ENCODE results near the gene SZT2.

DNA sequence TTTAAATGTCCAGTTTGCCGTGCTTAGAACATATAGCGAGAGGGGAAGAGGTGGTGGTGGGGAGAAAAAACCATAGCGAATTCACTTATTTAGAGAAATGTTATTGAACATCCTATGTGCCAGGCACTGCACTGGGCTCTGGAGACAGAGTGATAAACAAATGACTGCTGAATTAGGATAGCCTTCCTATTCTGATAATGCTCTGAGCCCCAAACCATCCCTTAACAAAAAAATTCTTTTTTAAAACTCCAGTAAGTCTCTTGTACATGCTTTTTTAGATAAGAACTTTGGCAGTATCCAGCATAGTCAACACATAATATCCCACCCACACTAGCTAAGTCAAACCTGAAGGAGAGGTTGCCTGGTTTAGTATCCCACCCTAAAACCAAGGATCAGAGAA lies 8.5 kb downstream of the SZT2 start:
- TF ChIP-seq POLR2A (IDR thresholded peaks at IDR 0.05) (no peak), CTCF (IDR thresholded peaks at IDR 0.05) (no peak), EP300 (IDR thresholded peaks at IDR 0.05) (no peak)

Data from tibial nerve (tissue), 4 donors.